Measurements from ENCODE around the gene SDR39U1. TPM values are rescaled to one million over a fixed set of nuclear protein-coding genes. Genes with fewer than 3 reads are reported as not detected.

Gene SDR39U1
- total RNA-seq, 4 donors from 2014 or later: 21.7 to 51.4 (median 38.3) TPM

- intact Hi-C loops (cut with DNase I; ENCODE audit: low total_unique reads): no loop called here
- Histone ChIP-seq H3K4me1 (peaks cover 12 to 24% of the 10 kb centered on the region in 2 donors), H3K4me3 (peak within 1 kb of the TSS; percentile 57 to 69 (median 58)), H3K36me3 (no peaks in the 10 kb centered on the region), H3K27ac (peak within 1 kb of the TSS; percentile 55 to 73 (median 70)), H3K9me3 (no peaks in the 10 kb centered on the region), H3K27me3 (peaks cover 0 to 10% (median 0%) of the 10 kb centered on the region in 3 donors)
- peak; percentile 50 to 68 for ATAC-seq
- no peak for DNase-seq
- in situ Hi-C loops (cut with MboI; ENCODE audit: low sequenced_read_pairs in 4 of 4): no loop called here
- no peak for TF ChIP-seq POLR2A (IDR thresholded peaks at IDR 0.05)
- no peak for TF ChIP-seq CTCF (IDR thresholded peaks at IDR 0.05 in 4 of 5, conservative IDR thresholded peaks at IDR 0.05 in 1 of 5)
Measured at GRCh38 chr14:24398653-24399446, 43.7 kb downstream of the SDR39U1 start, which contains the start of gene NYNRIN. Gene NYNRIN (plus strand): TSS chr14:24399003. CDS start chr14:24399247, 244 bp downstream.

- peak overlapping the region; percentile 55 to 73 (median 70) for H3K27ac ChIP-seq
- DNase-seq (no peak), ATAC-seq (no peak)
- in situ Hi-C loops (cut with MboI; ENCODE audit: low sequenced_read_pairs in 4 of 4) (no loop called here), intact Hi-C loops (cut with DNase I; ENCODE audit: low total_unique reads) (no loop called here)
- peak overlapping the region; percentile 57 to 69 (median 58) for H3K4me3 ChIP-seq
- H3K4me1 ChIP-seq: peaks cover 8 to 19% of the 10 kb centered on the region in 2 donors
- peaks cover 0 to 10% (median 0%) of the 10 kb centered on the region in 3 donors for H3K27me3 ChIP-seq
- no peaks in the 10 kb centered on the region for H3K9me3 ChIP-seq
- no peaks in the 10 kb centered on the region for H3K36me3 ChIP-seq
- TF ChIP-seq POLR2A (IDR thresholded peaks at IDR 0.05) (no peak), CTCF (IDR thresholded peaks at IDR 0.05 in 4 of 5, conservative IDR thresholded peaks at IDR 0.05 in 1 of 5) (no peak)
Measured at GRCh38 chr14:24398293-24398652, 44.3 kb downstream of the SDR39U1 start.

GRCh38 chr14:24397639-24398292 is 44.8 kb downstream of the SDR39U1 start:
- H3K9me3 ChIP-seq: no peaks in the 10 kb centered on the region
- intact Hi-C loops (cut with DNase I; ENCODE audit: low total_unique reads) (no loop called here), in situ Hi-C loops (cut with MboI; ENCODE audit: low sequenced_read_pairs in 4 of 4) (no loop called here)
- TF ChIP-seq CTCF (IDR thresholded peaks at IDR 0.05 in 4 of 5, conservative IDR thresholded peaks at IDR 0.05 in 1 of 5) (no peak), POLR2A (IDR thresholded peaks at IDR 0.05) (no peak)
- H3K36me3 ChIP-seq: no peaks in the 10 kb centered on the region
- H3K4me3 ChIP-seq: peak overlapping the region in 3 of 4 donors; percentile 57 to 60 (median 57)
- DNase-seq (no peak), ATAC-seq (no peak)
- peaks cover 6 to 14% of the 10 kb centered on the region in 2 donors for H3K4me1 ChIP-seq
- H3K27ac ChIP-seq: peak overlapping the region; percentile 55 to 73 (median 70)
- H3K27me3 ChIP-seq: peaks cover 0 to 10% (median 1%) of the 10 kb centered on the region in 3 donors

GRCh38 chr14:24395609-24396582 is 46.7 kb downstream of the SDR39U1 start:
- intact Hi-C loops (cut with DNase I; ENCODE audit: low total_unique reads): no loop called here
- H3K27ac ChIP-seq: no peak overlapping the region
- H3K9me3 ChIP-seq: no peaks in the 10 kb centered on the region
- peaks cover 3 to 9% of the 10 kb centered on the region in 2 donors for H3K4me1 ChIP-seq
- H3K36me3 ChIP-seq: no peaks in the 10 kb centered on the region
- TF ChIP-seq CTCF (IDR thresholded peaks at IDR 0.05 in 4 of 5, conservative IDR thresholded peaks at IDR 0.05 in 1 of 5) (no peak), POLR2A (IDR thresholded peaks at IDR 0.05) (no peak)
- peaks cover 6 to 21% (median 9%) of the 10 kb centered on the region in 3 donors for H3K27me3 ChIP-seq
- ATAC-seq (no peak), DNase-seq (no peak)
- no peak overlapping the region for H3K4me3 ChIP-seq
- in situ Hi-C loops (cut with MboI; ENCODE audit: low sequenced_read_pairs in 4 of 4): no loop called here
